Uterus (tissue), 2 donors: Measurements from ENCODE around the gene SHISAL1.

ENCODE experiments used
- CTCF ChIP-seq, 4 experiments: fragments of 200-600 bp in 2 of 4; fragments of 450-650 bp in 2 of 4; sonication (generic) in 2 of 4; IDR thresholded peaks; one replicate each; pipeline ENCODE4 v1.5.1; 2016 to 2019; ENCODE audit warnings: antibody characterized with exemption in 4 of 4, mild to moderate bottlenecking in 2 of 4, moderate library complexity in 1 of 4
- POLR2A ChIP-seq, 2 donors: fragments of 450-650 bp; IDR thresholded peaks; one replicate each; pipeline ENCODE4 v1.6.1; 2016; ENCODE audit warnings: antibody characterized with exemption in 2 of 2, mild to moderate bottlenecking in 1 of 2, moderate library complexity in 1 of 2

DNA sequence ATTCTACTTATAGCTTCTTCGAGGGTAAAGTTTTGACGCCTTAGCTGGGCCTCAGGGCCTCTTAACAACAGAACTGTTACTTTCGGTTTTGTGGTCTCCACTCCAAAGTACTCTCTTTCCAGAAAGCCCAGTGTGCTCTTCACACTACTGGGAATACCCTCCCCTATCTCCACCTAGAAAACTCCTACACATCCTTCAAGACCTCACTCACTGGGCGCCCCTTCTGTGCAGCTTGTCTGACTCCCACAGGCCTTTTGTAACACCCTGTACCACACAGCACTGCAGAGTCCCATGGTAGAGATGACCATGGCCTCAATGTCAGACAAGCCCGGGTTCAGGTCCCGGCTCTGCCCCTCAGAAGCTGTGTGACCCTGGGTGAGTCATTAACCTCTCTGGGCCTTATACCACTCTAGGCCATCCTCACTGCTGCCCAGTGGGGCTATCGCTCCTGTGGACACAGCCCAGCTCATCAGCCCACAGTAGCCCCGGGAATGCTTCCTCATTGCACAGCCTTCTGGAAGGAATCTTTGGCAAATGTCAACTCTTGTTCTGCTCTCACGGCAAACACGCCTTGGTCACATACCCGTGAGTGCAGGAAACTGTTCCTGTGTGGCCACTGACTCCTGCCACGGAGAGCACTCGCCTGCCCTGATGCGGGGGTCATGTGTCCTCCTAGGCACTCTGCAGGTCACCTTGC is 51.4 kb downstream of the SHISAL1 start:
- TF ChIP-seq CTCF (IDR thresholded peaks at IDR 0.05) (no peak), POLR2A (IDR thresholded peaks at IDR 0.05) (no peak)
